NB4 (cell line): ENCODE data around the gene RNF126.

Experiments used
- DNase-seq: peaks from one replicate; pipeline ENCODE4 v3.0.0; 2010; ENCODE audit warnings: low read depth
- H3K4me3 ChIP-seq: one replicate; pipeline ENCODE4 v1.5.1; 2011; ENCODE audit warnings: mild to moderate bottlenecking, low read depth, low read length, moderate library complexity
- CTCF ChIP-seq: IDR thresholded peaks from one replicate; pipeline ENCODE4 v1.5.1; 2012; ENCODE audit warnings: low read depth, low read length
- MAX ChIP-seq: IDR thresholded peaks from 2 replicates; pipeline ENCODE4 v1.6.1; 2011; ENCODE audit warnings: low read depth, low read length
- MYC ChIP-seq: IDR thresholded peaks from 2 replicates; pipeline ENCODE4 v1.6.1; 2011; ENCODE audit warnings: low read depth, low read length
- POLR2A ChIP-seq: IDR thresholded peaks from 2 replicates; pipeline ENCODE4 v1.6.1; 2011; ENCODE audit warnings: mild to moderate bottlenecking; ENCODE audit not compliant: insufficient read length; ENCODE audit errors: extremely low read depth

Gene RNF126

GRCh38 chr19:663682-664117, 686 bp upstream of the RNF126 start:
- no peak overlapping the region for H3K4me3 ChIP-seq
- TF ChIP-seq POLR2A (no peak), CTCF (no peak), MYC (no peak), MAX (no peak)
- no peak for DNase-seq

- TF ChIP-seq CTCF (no peak), POLR2A (peak; percentile 21), MYC (peak; percentile 43; the same call in 1 of the 2 replicates), MAX (peak; percentile 53; the same call in 1 of the 2 replicates)
- peak overlapping the region; percentile 80 for H3K4me3 ChIP-seq
- DNase-seq = peak; percentile 63
Observed at GRCh38 chr19:662207-662961, 630 bp downstream of the RNF126 start.

GRCh38 chr19:661427-662196, 1.4 kb downstream of the RNF126 start:
- peak overlapping the region; percentile 80 for H3K4me3 ChIP-seq
- peak; percentile 54 for DNase-seq
- TF ChIP-seq POLR2A (no peak), MAX (no peak), MYC (no peak), CTCF (no peak)

- DNase-seq = no peak
- no peak for TF ChIP-seq CTCF
- no peak for TF ChIP-seq MAX
- no peak for TF ChIP-seq MYC
- no peak for TF ChIP-seq POLR2A
- peak overlapping the region; percentile 80 for H3K4me3 ChIP-seq
Observed at GRCh38 chr19:660793-661426, 2.1 kb downstream of the RNF126 start.

- TF ChIP-seq POLR2A (no peak), MYC (no peak), MAX (no peak), CTCF (no peak)
- no peak overlapping the region for H3K4me3 ChIP-seq
- no peak for DNase-seq
Observed at GRCh38 chr19:658916-659839, 3.8 kb downstream of the RNF126 start.
